ENCODE data around the gene GALK1. TPM values are rescaled to one million over a fixed set of nuclear protein-coding genes. Genes with fewer than 3 reads are reported as not detected.

Gene GALK1
- total and polyA plus RNA-seq, 2 of the 13 experiments (the other 11 are each of a cell fraction or from before 2014, with no cell fraction given): 59.9 to 93.6 TPM

GRCh38 chr17:75785016-75785890 is 20.3 kb upstream of the GALK1 start (continued):
- TF ChIP-seq ZNF567 (CRISPR knock-in tag; IDR thresholded peaks at IDR 0.05; ENCODE audit: borderline replicate concordance): no peak
- peak; percentile 69; the same call in 1 of the 2 replicates for TF ChIP-seq NKX3-1 (CRISPR knock-in tag; IDR thresholded peaks at IDR 0.05)
- peak; percentile 55 for TF ChIP-seq PHF20 (CRISPR knock-in tag; IDR thresholded peaks at IDR 0.05)
- peak; percentile 72 for TF ChIP-seq ZNF256 (CRISPR knock-in tag; conservative IDR thresholded peaks at IDR 0.05)
- TF ChIP-seq ZMAT3 (CRISPR knock-in tag; conservative IDR thresholded peaks at IDR 0.05): 0 out of 2 replicates have a peak, but pooled peaks have one; percentile 48
- TF ChIP-seq ATF5 (CRISPR knock-in tag; IDR thresholded peaks at IDR 0.05; ENCODE audit: low read depth): 0 out of 2 replicates have a peak, but pooled peaks have one; percentile 44
- TF ChIP-seq ZNF652 (CRISPR knock-in tag; IDR thresholded peaks at IDR 0.05; ENCODE audit: borderline replicate concordance, low read depth): 0 out of 2 replicates have a peak, but pooled peaks have one; percentile 8
- TF ChIP-seq HNRNPH1 (optimal IDR thresholded peaks at IDR 0.05; ENCODE audit: low read depth, low read length): no peak
- TF ChIP-seq NR1H2 (CRISPR knock-in tag; IDR thresholded peaks at IDR 0.05; ENCODE audit: borderline replicate concordance, low read depth): no peak; the same call in 1 of the 2 replicates
- TF ChIP-seq CBX5 (CRISPR knock-in tag; IDR thresholded peaks at IDR 0.05; ENCODE audit: borderline replicate concordance): peak; percentile 57; the same call in 1 of the 2 replicates
- TF ChIP-seq, protein P1, sequence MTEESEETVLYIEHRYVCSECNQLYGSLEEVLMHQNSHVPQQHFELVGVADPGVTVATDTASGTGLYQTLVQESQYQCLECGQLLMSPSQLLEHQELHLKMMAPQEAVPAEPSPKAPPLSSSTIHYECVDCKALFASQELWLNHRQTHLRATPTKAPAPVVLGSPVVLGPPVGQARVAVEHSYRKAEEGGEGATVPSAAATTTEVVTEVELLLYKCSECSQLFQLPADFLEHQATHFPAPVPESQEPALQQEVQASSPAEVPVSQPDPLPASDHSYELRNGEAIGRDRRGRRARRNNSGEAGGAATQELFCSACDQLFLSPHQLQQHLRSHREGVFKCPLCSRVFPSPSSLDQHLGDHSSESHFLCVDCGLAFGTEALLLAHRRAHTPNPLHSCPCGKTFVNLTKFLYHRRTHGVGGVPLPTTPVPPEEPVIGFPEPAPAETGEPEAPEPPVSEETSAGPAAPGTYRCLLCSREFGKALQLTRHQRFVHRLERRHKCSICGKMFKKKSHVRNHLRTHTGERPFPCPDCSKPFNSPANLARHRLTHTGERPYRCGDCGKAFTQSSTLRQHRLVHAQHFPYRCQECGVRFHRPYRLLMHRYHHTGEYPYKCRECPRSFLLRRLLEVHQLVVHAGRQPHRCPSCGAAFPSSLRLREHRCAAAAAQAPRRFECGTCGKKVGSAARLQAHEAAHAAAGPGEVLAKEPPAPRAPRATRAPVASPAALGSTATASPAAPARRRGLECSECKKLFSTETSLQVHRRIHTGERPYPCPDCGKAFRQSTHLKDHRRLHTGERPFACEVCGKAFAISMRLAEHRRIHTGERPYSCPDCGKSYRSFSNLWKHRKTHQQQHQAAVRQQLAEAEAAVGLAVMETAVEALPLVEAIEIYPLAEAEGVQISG (CRISPR knock-in tag; IDR thresholded peaks at IDR 0.05): no peak
- peak; percentile 80; the same call in 1 of the 2 replicates for TF ChIP-seq ARID4A (CRISPR knock-in tag; IDR thresholded peaks at IDR 0.05; ENCODE audit: borderline replicate concordance)
- TF ChIP-seq TAF15 (IDR thresholded peaks at IDR 0.05; ENCODE audit: low read depth, low read length, poor library complexity, severe bottlenecking): no peak
- TF ChIP-seq ZNF468 (CRISPR knock-in tag; IDR thresholded peaks at IDR 0.05): no peak

Measured in HepG2 (cell line).